PC-9 (cell line): ENCODE measurements around the gene ARNT2. TPM values are rescaled to one million over a fixed set of nuclear protein-coding genes. Genes with fewer than 3 reads are reported as not detected.

Source experiments
- BruUV-seq: library from RNA; stranded (reverse); fragments of 400-500 nt; replicated peaks from 2 replicates; lab custom pipeline; 2021; lab: Mats Ljungman, UMichigan
- CTCF ChIA-PET: fragments of 300-600 bp; sonication (Branson Sonifier 250); formaldehyde crosslinking; loops from one replicate; lab custom pipeline; 2022; ENCODE audit warnings: antibody characterized with exemption; lab: Charles Lee
- POLR2A ChIA-PET: fragments of 300-600 bp; sonication (Branson Sonifier 250); formaldehyde crosslinking; loops from one replicate; lab custom pipeline; 2022; ENCODE audit warnings: antibody characterized with exemption; ENCODE audit not compliant: unreplicated experiment; lab: Charles Lee
- DNase-seq, 2 experiments: peaks; one replicate each; pipeline versions ENCODE4 v3.0.0 to v3.0.0-alpha.2; 2015 to 2022; ENCODE audit warnings: mixed read lengths in 1 of 2
- H2AFZ ChIP-seq: fragments of 200-600 bp; sonication (generic); 2 replicates; pipeline ENCODE4 v1.8.1; 2017; ENCODE audit warnings: antibody characterized with exemption
- H3F3A ChIP-seq: fragments of 200-600 bp; sonication (generic); 2 replicates; pipeline ENCODE4 v1.8.1; 2017; ENCODE audit warnings: antibody characterized with exemption, mild to moderate bottlenecking, low read depth; ENCODE audit not compliant: insufficient read depth
- H3K27ac ChIP-seq: fragments of 200-600 bp; sonication (generic); 2 replicates; pipeline ENCODE4 v1.6.1; 2016; ENCODE audit warnings: mixed run types
- H3K27me3 ChIP-seq: fragments of 200-600 bp; sonication (generic); 2 replicates; pipeline ENCODE4 v1.6.1; 2016; ENCODE audit warnings: low read depth, mixed run types; ENCODE audit not compliant: insufficient read depth
- H3K36me3 ChIP-seq: fragments of 200-600 bp; sonication (generic); 2 replicates; pipeline ENCODE4 v1.6.1; 2016; ENCODE audit warnings: low read depth, mixed run types
- H3K4me1 ChIP-seq: fragments of 200-600 bp; sonication (generic); replicated peaks from 2 replicates; pipeline ENCODE4 v1.6.1; 2016; ENCODE audit warnings: mixed run types; ENCODE audit not compliant: insufficient read depth
- H3K4me2 ChIP-seq: fragments of 200-600 bp; sonication (generic); 2 replicates; pipeline ENCODE4 v1.6.1; 2017; ENCODE audit warnings: mixed run types
- H3K4me3 ChIP-seq: fragments of 200-600 bp; sonication (generic); 2 replicates; pipeline ENCODE4 v1.6.1; 2016; ENCODE audit warnings: mixed run types
- H3K79me2 ChIP-seq: fragments of 200-600 bp; sonication (generic); 2 replicates; pipeline ENCODE4 v1.6.1; 2017; ENCODE audit warnings: low read depth, mixed run types
- H3K9me2 ChIP-seq: fragments of 200-600 bp; sonication (generic); 2 replicates; pipeline ENCODE4 v1.8.1; 2017; ENCODE audit warnings: mild to moderate bottlenecking; ENCODE audit not compliant: insufficient read depth
- H3K9me3 ChIP-seq: fragments of 200-600 bp; sonication (generic); 2 replicates; pipeline ENCODE4 v1.8.1; 2016; ENCODE audit warnings: low read depth; ENCODE audit not compliant: insufficient read depth
- H4K20me1 ChIP-seq: fragments of 200-600 bp; sonication (generic); 2 replicates; pipeline ENCODE4 v1.8.1; 2017; ENCODE audit not compliant: insufficient read depth
- CTCF ChIP-seq: fragments of 200-600 bp; sonication (generic); conservative IDR thresholded peaks from 2 replicates; pipeline ENCODE4 v1.6.1; 2017; ENCODE audit warnings: mixed run types, antibody characterized with exemption, mild to moderate bottlenecking, moderate library complexity
- EZH2 ChIP-seq: fragments of 200-600 bp; sonication (generic); IDR thresholded peaks from 2 replicates; pipeline ENCODE4 v1.8.0; 2017; ENCODE audit warnings: antibody characterized with exemption, low read depth
- intact Hi-C: fragments of 100-400 bp; cut with micrococcal nuclease; formaldehyde crosslinking; loops from one replicate; pipeline ENCODE4 v1.10.0; 2022; ENCODE audit not compliant: unreplicated experiment
- total RNA-seq: library from RNA; stranded (reverse); gene quantifications from 2 replicates; pipeline ENCODE4 v1.2.3, GENCODE V29; 2021

Gene ARNT2
- total RNA-seq, 1 experiment from 2014 or later, result 4.3 TPM

- Histone ChIP-seq H4K20me1 (no peaks in the 10 kb centered on the region), H3K27me3 (no peaks in the 10 kb centered on the region), H3K9me2 (no peaks in the 10 kb centered on the region), H2AFZ (no peak overlapping the region), H3F3A (peaks cover 4% of the 10 kb centered on the region; the same call in 1 of the 2 replicates), H3K27ac (no peak overlapping the region), H3K4me1 (peaks cover 11% of the 10 kb centered on the region), H3K9me3 (no peaks in the 10 kb centered on the region), H3K4me3 (no peak overlapping the region), H3K79me2 (no peaks in the 10 kb centered on the region), H3K36me3 (no peaks in the 10 kb centered on the region), H3K4me2 (no peak overlapping the region)
- CTCF ChIA-PET, result interaction anchor here (0.6 kb wide), 1 partner anchor 174 kb away, joined by 3 read pairs; no protein-coding TSS in a partner anchor
- DNase-seq, result no peak
- no peak for TF ChIP-seq CTCF
- no peak for TF ChIP-seq EZH2
- BruUV-seq, result no TSS peak
- POLR2A ChIA-PET, result interaction anchor here (0.6 kb wide), 1 partner anchor 312 kb away, joined by 3 read pairs; no protein-coding TSS in a partner anchor
- intact Hi-C loops, result no loop called here
Measured at GRCh38 chr15:80574590-80574989, 170.4 kb downstream of the ARNT2 start.

GRCh38 chr15:80576519-80577090, 172.4 kb downstream of the ARNT2 start:
- DNase-seq, result no peak
- Histone ChIP-seq H3F3A (peaks cover 24% of the 10 kb centered on the region; the same call in 1 of the 2 replicates), H3K79me2 (no peaks in the 10 kb centered on the region), H3K4me3 (no peak overlapping the region), H3K27ac (no peak overlapping the region), H3K4me2 (no peak overlapping the region), H3K27me3 (no peaks in the 10 kb centered on the region), H3K36me3 (no peaks in the 10 kb centered on the region), H3K4me1 (peaks cover 31% of the 10 kb centered on the region), H2AFZ (no peak overlapping the region), H4K20me1 (no peaks in the 10 kb centered on the region), H3K9me3 (no peaks in the 10 kb centered on the region), H3K9me2 (no peaks in the 10 kb centered on the region)
- intact Hi-C loops, result no loop called here
- no peak for TF ChIP-seq EZH2
- no peak for TF ChIP-seq CTCF
- CTCF ChIA-PET, result no interaction called here
- no TSS peak for BruUV-seq
- POLR2A ChIA-PET, result interaction anchor here (0.6 kb wide), 1 partner anchor 411 kb away, joined by 5 read pairs; no protein-coding TSS in a partner anchor

- BruUV-seq, result no TSS peak
- POLR2A ChIA-PET, result no interaction called here
Measured at GRCh38 chr15:80577552-80578205, 173.5 kb downstream of the ARNT2 start.

More at GRCh38 chr15:80577552-80578205, 173.5 kb downstream of the ARNT2 start:
- H2AFZ ChIP-seq, result no peak overlapping the region
- no peaks in the 10 kb centered on the region for H3K27me3 ChIP-seq
- no peaks in the 10 kb centered on the region for H4K20me1 ChIP-seq
- no peak for DNase-seq
- H3K9me3 ChIP-seq, result no peaks in the 10 kb centered on the region
- CTCF ChIA-PET, result no interaction called here
- H3K79me2 ChIP-seq, result no peaks in the 10 kb centered on the region
- no peaks in the 10 kb centered on the region for H3K36me3 ChIP-seq
- TF ChIP-seq CTCF (no peak), EZH2 (no peak)
- no peak overlapping the region for H3K4me2 ChIP-seq
- no peak overlapping the region for H3K27ac ChIP-seq
- no peaks in the 10 kb centered on the region for H3K9me2 ChIP-seq
- peaks cover 42% of the 10 kb centered on the region for H3K4me1 ChIP-seq
- H3K4me3 ChIP-seq, result no peak overlapping the region
- intact Hi-C loops, result no loop called here
- peaks cover 32% of the 10 kb centered on the region; the same call in 1 of the 2 replicates for H3F3A ChIP-seq
